SU-DHL-6 (cell line): Measurements from ENCODE around the gene RAB10.

Experiments
- CTCF ChIP-seq: fragments of 200-600 bp; sonication (generic); IDR thresholded peaks from one replicate; pipeline ENCODE4 v1.5.1; 2017; ENCODE audit warnings: antibody characterized with exemption, mild to moderate bottlenecking, low read length, moderate library complexity; ENCODE audit not compliant: insufficient read depth, poor library complexity, severe bottlenecking
- EZH2phosphoT487 ChIP-seq: fragments of 200-600 bp; sonication (generic), shearing (Covaris generic); conservative IDR thresholded peaks from 2 replicates; pipeline ENCODE4 v1.6.1; 2018; ENCODE audit warnings: mild to moderate bottlenecking, antibody characterized with exemption, low read length, moderate library complexity, mixed read lengths

- TF ChIP-seq CTCF (no peak), EZH2phosphoT487 (no peak)
These were observed 9.6 kb upstream of the RAB10 start for GRCh38 chr2:26024260-26024659.
